Liver (tissue), 9 donors: ENCODE results near the gene ODAD3. TPM values are rescaled to one million over a fixed set of nuclear protein-coding genes. Genes with fewer than 3 reads are reported as not detected.
A peak's percentile ranks its signal among the peaks of the same experiment; 100 is the strongest.

Experiments used
- DNase-seq: peaks from one replicate; pipeline ENCODE4 v3.0.0-alpha.2; 2017; ENCODE audit warnings: low spot score
- H3K27ac ChIP-seq, 2 donors: one replicate each; pipeline ENCODE4 v1.7.0; 2013; ENCODE audit warnings: inconsistent platforms in 2 of 2, low read length in 2 of 2, control low read depth in 1 of 2, low read depth in 1 of 2, mild to moderate bottlenecking in 1 of 2
- H3K27me3 ChIP-seq, 4 donors: one replicate each; pipeline versions ENCODE4 v1.6.1 to v1.7.0; 2013; ENCODE audit warnings: low read length in 3 of 4, inconsistent platforms in 1 of 4, mild to moderate bottlenecking in 1 of 4, moderate library complexity in 1 of 4; ENCODE audit not compliant: control insufficient read depth in 4 of 4, insufficient read depth in 4 of 4
- H3K36me3 ChIP-seq, 4 donors: one replicate each; pipeline versions ENCODE4 v1.6.1 to v1.7.0; 2013; ENCODE audit warnings: low read length in 3 of 4, mild to moderate bottlenecking in 3 of 4, low read depth in 1 of 4, moderate library complexity in 1 of 4; ENCODE audit not compliant: control insufficient read depth in 4 of 4, insufficient read depth in 3 of 4
- H3K4me1 ChIP-seq, 4 donors: one replicate each; pipeline versions ENCODE4 v1.6.1 to v1.7.0; 2013; ENCODE audit warnings: low read length in 3 of 4, mild to moderate bottlenecking in 3 of 4, moderate library complexity in 1 of 4; ENCODE audit not compliant: control insufficient read depth in 4 of 4, insufficient read depth in 4 of 4
- H3K4me3 ChIP-seq, 3 donors: one replicate each; pipeline versions ENCODE4 v1.6.1 to v1.7.0; 2013; ENCODE audit warnings: low read length in 3 of 3, control low read depth in 1 of 3, low read depth in 1 of 3, mild to moderate bottlenecking in 1 of 3
- H3K9ac ChIP-seq, 2 donors: one replicate each; pipeline ENCODE4 v1.7.0; 2013; ENCODE audit warnings: low read length in 2 of 2, mild to moderate bottlenecking in 2 of 2, moderate library complexity in 2 of 2, control low read depth in 1 of 2, low read depth in 1 of 2
- H3K9me3 ChIP-seq, 4 donors: one replicate each; pipeline versions ENCODE4 v1.6.1 to v1.7.0; 2013; ENCODE audit warnings: low read length in 3 of 4; ENCODE audit not compliant: control insufficient read depth in 4 of 4
- EGR1 ChIP-seq, 2 donors: IDR thresholded peaks; 2 replicates each; pipeline ENCODE4 v1.6.1; 2016 to 2018; ENCODE audit warnings: antibody characterized with exemption in 2 of 2, low read depth in 2 of 2
- FOXA1 ChIP-seq: IDR thresholded peaks from 2 replicates; pipeline ENCODE4 v1.6.1; 2016; ENCODE audit warnings: antibody characterized with exemption
- FOXA2 ChIP-seq: IDR thresholded peaks from 2 replicates; pipeline ENCODE4 v1.6.1; 2016; ENCODE audit warnings: antibody characterized with exemption
- GABPA ChIP-seq, 2 donors: IDR thresholded peaks in 1 of 2; conservative IDR thresholded peaks in 1 of 2; 2 replicates each; pipeline ENCODE4 v1.6.1; 2016; ENCODE audit warnings: antibody characterized with exemption in 2 of 2, mild to moderate bottlenecking in 1 of 2, moderate library complexity in 1 of 2
- HNF4A ChIP-seq, 2 donors: conservative IDR thresholded peaks; 2 replicates each; pipeline ENCODE4 v1.6.1; 2016; ENCODE audit warnings: antibody characterized with exemption in 2 of 2, mild to moderate bottlenecking in 2 of 2
- HNF4G ChIP-seq: IDR thresholded peaks from 2 replicates; pipeline ENCODE4 v1.6.1; 2016; ENCODE audit warnings: antibody characterized with exemption
- JUND ChIP-seq, 2 donors: IDR thresholded peaks; 2 replicates each; pipeline ENCODE4 v1.6.1; 2016; ENCODE audit warnings: antibody characterized with exemption in 2 of 2
- NR2F2 ChIP-seq: IDR thresholded peaks from 2 replicates; pipeline ENCODE4 v1.6.1; 2016; ENCODE audit warnings: antibody characterized with exemption
- RAD21 ChIP-seq, 2 donors: IDR thresholded peaks; 2 replicates each; pipeline ENCODE4 v1.6.1; 2016; ENCODE audit warnings: antibody characterized with exemption in 2 of 2, mild to moderate bottlenecking in 2 of 2
- RXRA ChIP-seq, 2 donors: IDR thresholded peaks; 2 replicates each; pipeline ENCODE4 v1.6.1; 2017 to 2018; ENCODE audit warnings: antibody characterized with exemption in 2 of 2, mild to moderate bottlenecking in 1 of 2
- SP1 ChIP-seq: IDR thresholded peaks from 2 replicates; pipeline ENCODE4 v1.6.1; 2018; ENCODE audit warnings: antibody characterized with exemption, mild to moderate bottlenecking
- TAF1 ChIP-seq: conservative IDR thresholded peaks from 2 replicates; pipeline ENCODE4 v1.6.1; 2016; ENCODE audit warnings: antibody characterized with exemption, mild to moderate bottlenecking
- YY1 ChIP-seq: IDR thresholded peaks from 2 replicates; pipeline ENCODE4 v1.6.1; 2016; ENCODE audit warnings: antibody characterized with exemption, mild to moderate bottlenecking
- WGBS: extraction: QIAGEN DNeasy Blood & Tissue Kit; methylation state at CpG from one replicate; pipeline ENCODE4 v1.1.7; 2013; 5-methylcytosine and 5-hydroxymethylcytosine counted together
- polyA plus RNA-seq, 2 donors: library from polyadenylated mRNA; stranded (reverse) in 1 of 2; unstranded in 1 of 2; fragments of 200-250 nt in 1 of 2; fragments of >200 nt in 1 of 2; fragmentation: Nextera tagmentation in 1 of 2; extraction: Ambion mirVana in 1 of 2; gene quantifications; one replicate each; pipeline versions ENCODE4 v1.2.1 to v1.2.3, GENCODE V29; 2013 to 2015
- total RNA-seq, 2 donors: library from RNA; depleted of rRNA; stranded (reverse); fragments of >200 nt; gene quantifications; one replicate each; pipeline ENCODE4 v1.2.3, GENCODE V29; 2014
- TF ChIP-seq, protein P1 (sequence below): IDR thresholded peaks from 2 replicates; pipeline ENCODE4 v1.6.1; 2016; ENCODE audit warnings: antibody characterized with exemption
- TF ChIP-seq, protein P2 (sequence below): IDR thresholded peaks from 2 replicates; pipeline ENCODE4 v1.6.1; 2016; ENCODE audit warnings: antibody characterized with exemption, mild to moderate bottlenecking
- TF ChIP-seq, protein P3 (sequence below): fragments of 150-350 bp; IDR thresholded peaks from 2 replicates; pipeline ENCODE4 v1.5.1; 2017; ENCODE audit warnings: improper control_type of control experiment, low read depth, low read length; ENCODE audit not compliant: missing input control
- TF ChIP-seq, protein P4 (sequence below): IDR thresholded peaks from 2 replicates; pipeline ENCODE4 v1.6.1; 2016; ENCODE audit warnings: antibody characterized with exemption
- TF ChIP-seq, protein P5 (sequence below): IDR thresholded peaks from 2 replicates; pipeline ENCODE4 v1.6.1; 2016; ENCODE audit warnings: antibody characterized with exemption
- donor health status: healthy.
- donor health status: healthy.
- donor health status: healthy.
- donor health status: healthy.
- donor health status: healthy.

Gene ODAD3
- total and polyA plus RNA-seq, 4 donors, result 0.08 to 0.46 (median 0.21) TPM; not detected in 1

DNA sequence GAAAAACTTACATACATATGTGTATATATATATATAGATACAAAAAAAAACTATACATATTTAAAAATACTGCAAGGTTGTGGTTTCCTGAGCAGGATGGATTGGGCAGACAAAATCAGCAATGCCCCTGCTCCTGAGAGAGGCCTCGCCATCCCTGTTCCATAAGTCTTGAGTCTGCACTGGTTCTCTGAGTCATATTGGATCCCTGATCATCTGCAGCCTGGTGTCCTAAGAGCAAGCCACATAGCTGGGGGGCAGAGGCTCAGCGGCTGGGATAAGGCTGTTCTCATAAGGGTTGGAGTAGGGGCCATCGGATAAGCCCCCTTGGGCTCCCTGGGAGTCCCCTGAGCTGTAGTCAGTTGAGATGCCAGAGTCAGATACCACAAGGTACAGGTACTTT is 57.2 kb downstream of the ODAD3 start:
- peaks cover 8 to 56% (median 34%) of the 10 kb centered on the region in 4 donors for H3K4me1 ChIP-seq
- no peaks in the 10 kb centered on the region for H3K27me3 ChIP-seq
- no peak overlapping the region for H3K4me3 ChIP-seq
- TF ChIP-seq HNF4A (conservative IDR thresholded peaks at IDR 0.05) (no peak), FOXA2 (no peak), FOXA1 (no peak), HNF4G (no peak), TAF1 (no peak), YY1 (no peak), RAD21 (IDR thresholded peaks at IDR 0.05) (no peak), EGR1 (IDR thresholded peaks at IDR 0.05; ENCODE audit: low read depth in 2 of 2) (no peak), GABPA (IDR thresholded peaks at IDR 0.05 in 1 of 2, conservative IDR thresholded peaks at IDR 0.05 in 1 of 2) (no peak), NR2F2 (no peak), RXRA (IDR thresholded peaks at IDR 0.05) (no peak), JUND (IDR thresholded peaks at IDR 0.05) (no peak), SP1 (no peak)
- TF ChIP-seq, protein P1, sequence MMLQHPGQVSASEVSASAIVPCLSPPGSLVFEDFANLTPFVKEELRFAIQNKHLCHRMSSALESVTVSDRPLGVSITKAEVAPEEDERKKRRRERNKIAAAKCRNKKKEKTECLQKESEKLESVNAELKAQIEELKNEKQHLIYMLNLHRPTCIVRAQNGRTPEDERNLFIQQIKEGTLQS, result no peak
- TF ChIP-seq, protein P2, sequence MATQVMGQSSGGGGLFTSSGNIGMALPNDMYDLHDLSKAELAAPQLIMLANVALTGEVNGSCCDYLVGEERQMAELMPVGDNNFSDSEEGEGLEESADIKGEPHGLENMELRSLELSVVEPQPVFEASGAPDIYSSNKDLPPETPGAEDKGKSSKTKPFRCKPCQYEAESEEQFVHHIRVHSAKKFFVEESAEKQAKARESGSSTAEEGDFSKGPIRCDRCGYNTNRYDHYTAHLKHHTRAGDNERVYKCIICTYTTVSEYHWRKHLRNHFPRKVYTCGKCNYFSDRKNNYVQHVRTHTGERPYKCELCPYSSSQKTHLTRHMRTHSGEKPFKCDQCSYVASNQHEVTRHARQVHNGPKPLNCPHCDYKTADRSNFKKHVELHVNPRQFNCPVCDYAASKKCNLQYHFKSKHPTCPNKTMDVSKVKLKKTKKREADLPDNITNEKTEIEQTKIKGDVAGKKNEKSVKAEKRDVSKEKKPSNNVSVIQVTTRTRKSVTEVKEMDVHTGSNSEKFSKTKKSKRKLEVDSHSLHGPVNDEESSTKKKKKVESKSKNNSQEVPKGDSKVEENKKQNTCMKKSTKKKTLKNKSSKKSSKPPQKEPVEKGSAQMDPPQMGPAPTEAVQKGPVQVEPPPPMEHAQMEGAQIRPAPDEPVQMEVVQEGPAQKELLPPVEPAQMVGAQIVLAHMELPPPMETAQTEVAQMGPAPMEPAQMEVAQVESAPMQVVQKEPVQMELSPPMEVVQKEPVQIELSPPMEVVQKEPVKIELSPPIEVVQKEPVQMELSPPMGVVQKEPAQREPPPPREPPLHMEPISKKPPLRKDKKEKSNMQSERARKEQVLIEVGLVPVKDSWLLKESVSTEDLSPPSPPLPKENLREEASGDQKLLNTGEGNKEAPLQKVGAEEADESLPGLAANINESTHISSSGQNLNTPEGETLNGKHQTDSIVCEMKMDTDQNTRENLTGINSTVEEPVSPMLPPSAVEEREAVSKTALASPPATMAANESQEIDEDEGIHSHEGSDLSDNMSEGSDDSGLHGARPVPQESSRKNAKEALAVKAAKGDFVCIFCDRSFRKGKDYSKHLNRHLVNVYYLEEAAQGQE, result no peak
- TF ChIP-seq, protein P3, sequence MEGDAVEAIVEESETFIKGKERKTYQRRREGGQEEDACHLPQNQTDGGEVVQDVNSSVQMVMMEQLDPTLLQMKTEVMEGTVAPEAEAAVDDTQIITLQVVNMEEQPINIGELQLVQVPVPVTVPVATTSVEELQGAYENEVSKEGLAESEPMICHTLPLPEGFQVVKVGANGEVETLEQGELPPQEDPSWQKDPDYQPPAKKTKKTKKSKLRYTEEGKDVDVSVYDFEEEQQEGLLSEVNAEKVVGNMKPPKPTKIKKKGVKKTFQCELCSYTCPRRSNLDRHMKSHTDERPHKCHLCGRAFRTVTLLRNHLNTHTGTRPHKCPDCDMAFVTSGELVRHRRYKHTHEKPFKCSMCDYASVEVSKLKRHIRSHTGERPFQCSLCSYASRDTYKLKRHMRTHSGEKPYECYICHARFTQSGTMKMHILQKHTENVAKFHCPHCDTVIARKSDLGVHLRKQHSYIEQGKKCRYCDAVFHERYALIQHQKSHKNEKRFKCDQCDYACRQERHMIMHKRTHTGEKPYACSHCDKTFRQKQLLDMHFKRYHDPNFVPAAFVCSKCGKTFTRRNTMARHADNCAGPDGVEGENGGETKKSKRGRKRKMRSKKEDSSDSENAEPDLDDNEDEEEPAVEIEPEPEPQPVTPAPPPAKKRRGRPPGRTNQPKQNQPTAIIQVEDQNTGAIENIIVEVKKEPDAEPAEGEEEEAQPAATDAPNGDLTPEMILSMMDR, result no peak
- TF ChIP-seq, protein P4, sequence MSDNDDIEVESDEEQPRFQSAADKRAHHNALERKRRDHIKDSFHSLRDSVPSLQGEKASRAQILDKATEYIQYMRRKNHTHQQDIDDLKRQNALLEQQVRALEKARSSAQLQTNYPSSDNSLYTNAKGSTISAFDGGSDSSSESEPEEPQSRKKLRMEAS, result no peak
- TF ChIP-seq, protein P5, sequence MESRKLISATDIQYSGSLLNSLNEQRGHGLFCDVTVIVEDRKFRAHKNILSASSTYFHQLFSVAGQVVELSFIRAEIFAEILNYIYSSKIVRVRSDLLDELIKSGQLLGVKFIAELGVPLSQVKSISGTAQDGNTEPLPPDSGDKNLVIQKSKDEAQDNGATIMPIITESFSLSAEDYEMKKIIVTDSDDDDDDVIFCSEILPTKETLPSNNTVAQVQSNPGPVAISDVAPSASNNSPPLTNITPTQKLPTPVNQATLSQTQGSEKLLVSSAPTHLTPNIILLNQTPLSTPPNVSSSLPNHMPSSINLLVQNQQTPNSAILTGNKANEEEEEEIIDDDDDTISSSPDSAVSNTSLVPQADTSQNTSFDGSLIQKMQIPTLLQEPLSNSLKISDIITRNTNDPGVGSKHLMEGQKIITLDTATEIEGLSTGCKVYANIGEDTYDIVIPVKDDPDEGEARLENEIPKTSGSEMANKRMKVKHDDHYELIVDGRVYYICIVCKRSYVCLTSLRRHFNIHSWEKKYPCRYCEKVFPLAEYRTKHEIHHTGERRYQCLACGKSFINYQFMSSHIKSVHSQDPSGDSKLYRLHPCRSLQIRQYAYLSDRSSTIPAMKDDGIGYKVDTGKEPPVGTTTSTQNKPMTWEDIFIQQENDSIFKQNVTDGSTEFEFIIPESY, result no peak
- no peaks in the 10 kb centered on the region for H3K9me3 ChIP-seq
- H3K36me3 ChIP-seq, result no peaks in the 10 kb centered on the region
- 97% methylated on average over 3 of the region's 3 CpGs for WGBS
- no peak for DNase-seq
- peak overlapping the region in 1 of 2 donors; percentile 46 for H3K27ac ChIP-seq
- H3K9ac ChIP-seq, result no peak overlapping the region
